NCI-H146 treated with DMSO at 0.1 percent for 48 hours (cell line): ENCODE results near the gene ACAD8.

ENCODE experiments used
- DNase-seq: peaks from one replicate; lab custom pipeline; 2025; ENCODE audit not compliant: unreplicated experiment; lab: John Stamatoyannopoulos, UW

The ACAD8 gene

GRCh38 chr11:134253188-134253993 lies at the start of gene ACAD8, which contains the start of gene THYN1:
TSS of gene ACAD8 (plus strand) at chr11:134253568. CDS start at chr11:134253601, 33 bp downstream.
TSS of gene THYN1 (minus strand) at chr11:134253352. CDS start at chr11:134252882, 470 bp downstream.
- DNase-seq, result peak; percentile 86

DNA sequence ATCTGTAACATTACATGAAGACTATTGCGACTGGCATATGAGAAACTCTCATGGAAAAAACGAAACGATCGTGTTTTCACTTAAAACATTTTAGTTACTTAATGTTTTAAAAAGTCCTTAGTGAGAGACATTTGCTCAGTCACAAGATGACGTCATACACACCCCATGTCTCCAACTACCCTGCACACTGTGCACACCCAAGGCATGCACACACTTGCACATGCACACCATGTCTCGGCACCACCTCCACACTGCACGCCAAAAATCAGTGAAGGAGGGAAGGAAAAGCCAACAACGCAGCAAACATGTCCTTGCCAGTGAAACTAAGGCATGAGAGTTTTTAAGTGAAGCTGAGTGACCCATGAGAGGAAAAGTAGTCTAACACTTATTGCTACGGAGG lies 47.6 kb upstream of the ACAD8 start:
- no peak for DNase-seq

GRCh38 chr11:134206185-134206584 lies 47.2 kb upstream of the ACAD8 start:
- no peak for DNase-seq

- DNase-seq, result no peak
These were observed 45.7 kb upstream of the ACAD8 start for GRCh38 chr11:134207538-134208239.

DNA sequence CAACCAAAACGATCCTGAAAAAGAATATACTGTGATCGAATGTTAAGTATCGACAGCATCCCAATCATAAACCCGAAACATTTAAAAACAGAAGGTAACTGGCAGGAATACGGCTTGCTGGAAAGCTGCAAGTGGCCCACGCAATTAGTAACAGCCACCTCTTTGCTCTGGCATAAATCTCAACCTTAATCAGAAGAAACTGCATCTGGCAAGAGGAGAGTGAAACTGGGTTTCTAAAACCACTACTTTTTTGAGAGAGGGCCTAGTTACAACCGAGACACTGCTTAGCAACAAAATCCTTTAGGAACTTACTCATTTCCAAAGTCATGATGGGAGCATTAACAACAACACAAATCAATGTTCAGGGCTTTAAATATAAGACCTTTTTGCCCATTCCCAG lies 37.5 kb upstream of the ACAD8 start:
- no peak for DNase-seq

DNA sequence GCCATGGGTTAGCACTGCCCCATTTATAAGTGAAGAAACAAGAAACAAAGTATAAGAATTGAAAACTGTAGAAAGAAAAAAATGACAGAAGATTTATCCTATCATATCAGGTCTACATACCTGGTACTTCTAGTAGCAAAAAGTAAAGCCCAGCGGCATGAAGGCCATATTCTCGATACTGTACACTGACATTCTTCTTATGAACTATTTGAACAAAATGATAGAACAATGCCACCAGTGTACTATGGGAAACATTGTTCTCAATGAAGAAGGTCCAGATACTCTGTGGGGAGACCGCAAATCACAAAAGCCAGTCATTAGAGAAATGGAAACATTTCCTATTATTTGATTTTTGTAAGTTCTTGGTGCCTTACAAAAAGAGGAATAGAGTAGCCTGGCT lies 36.6 kb upstream of the ACAD8 start:
- no peak for DNase-seq

DNA sequence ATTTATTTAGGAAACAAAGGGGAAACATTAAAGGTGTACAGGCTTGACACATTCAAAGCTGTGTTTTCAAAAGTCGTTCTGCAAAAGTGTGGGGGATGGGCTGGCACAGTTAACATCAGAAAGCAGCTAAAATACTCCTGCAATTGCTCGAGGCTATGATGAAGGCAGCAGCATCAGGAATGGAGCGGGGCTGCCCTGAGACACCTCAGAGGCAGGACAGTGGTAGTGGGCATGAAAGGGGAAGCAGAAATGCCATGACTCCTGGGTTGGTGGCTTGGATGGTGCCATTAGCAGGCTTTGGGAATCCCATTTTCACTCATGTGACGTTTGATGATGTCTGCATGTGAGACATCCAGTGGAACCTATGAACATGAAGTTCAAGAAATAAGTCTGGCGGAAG lies 30.2 kb upstream of the ACAD8 start:
- no peak for DNase-seq

- DNase-seq, result peak; percentile 92
These were observed 29.3 kb upstream of the ACAD8 start, which contains the start of the genes NCAPD3 and VPS26B for GRCh38 chr11:134223836-134224709. TSS of gene NCAPD3 (minus strand) at chr11:134223967. CDS start at chr11:134223926, 41 bp downstream. TSS of gene VPS26B (plus strand) at chr11:134224671. CDS start at chr11:134225123, 452 bp downstream.

DNA sequence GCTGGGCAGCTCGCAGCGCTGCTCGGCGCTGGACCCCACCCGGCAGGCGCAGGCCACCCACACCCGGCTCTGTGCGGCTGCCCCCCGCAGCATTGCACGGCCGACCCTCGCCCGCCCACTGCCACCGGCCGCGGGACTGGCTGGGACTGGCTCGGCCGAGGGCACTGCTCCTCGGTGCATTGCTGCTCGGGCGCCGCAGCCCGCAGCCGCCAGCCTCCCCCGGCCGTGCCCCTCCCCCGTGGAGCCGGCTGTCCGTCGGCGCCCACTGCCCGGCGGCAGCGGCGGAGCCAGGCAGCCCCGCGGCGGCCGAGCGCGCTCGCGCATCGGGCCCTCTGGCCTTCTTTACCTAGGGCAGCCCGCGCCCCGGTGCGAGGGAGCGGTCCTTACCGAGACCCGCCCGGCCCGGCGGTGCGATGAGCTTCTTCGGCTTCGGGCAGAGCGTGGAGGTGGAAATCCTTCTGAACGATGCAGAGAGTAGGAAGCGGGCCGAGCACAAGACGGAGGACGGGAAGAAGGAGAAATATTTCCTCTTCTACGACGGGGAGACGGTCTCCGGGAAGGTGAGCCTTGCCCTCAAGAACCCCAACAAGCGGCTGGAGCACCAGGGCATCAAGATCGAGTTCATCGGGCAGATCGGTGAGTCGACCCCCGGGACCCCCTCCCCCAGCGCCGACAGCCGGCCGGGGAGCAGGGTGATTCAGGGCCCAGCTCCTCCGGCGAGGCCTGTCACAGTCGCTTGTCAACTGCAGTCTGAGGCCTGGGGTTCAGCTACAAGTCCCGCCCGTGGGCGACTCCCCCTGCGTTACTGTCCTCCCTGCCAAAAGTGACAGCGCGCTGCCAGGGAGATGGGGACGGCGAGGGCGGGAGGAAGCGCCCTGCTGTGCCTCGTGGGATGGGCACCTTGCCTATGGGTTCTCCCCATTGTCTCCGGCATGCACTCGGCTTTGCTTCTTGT lies 28.4 kb upstream of the ACAD8 start:
- peak; percentile 64 for DNase-seq

GRCh38 chr11:134226806-134227325 lies 26.5 kb upstream of the ACAD8 start:
- DNase-seq, result no peak

GRCh38 chr11:134228625-134229024 lies 24.7 kb upstream of the ACAD8 start:
- no peak for DNase-seq

GRCh38 chr11:134229126-134229790 lies 24.1 kb upstream of the ACAD8 start:
- no peak for DNase-seq

GRCh38 chr11:134230339-134230738 lies 23.0 kb upstream of the ACAD8 start:
- DNase-seq, result no peak

DNA sequence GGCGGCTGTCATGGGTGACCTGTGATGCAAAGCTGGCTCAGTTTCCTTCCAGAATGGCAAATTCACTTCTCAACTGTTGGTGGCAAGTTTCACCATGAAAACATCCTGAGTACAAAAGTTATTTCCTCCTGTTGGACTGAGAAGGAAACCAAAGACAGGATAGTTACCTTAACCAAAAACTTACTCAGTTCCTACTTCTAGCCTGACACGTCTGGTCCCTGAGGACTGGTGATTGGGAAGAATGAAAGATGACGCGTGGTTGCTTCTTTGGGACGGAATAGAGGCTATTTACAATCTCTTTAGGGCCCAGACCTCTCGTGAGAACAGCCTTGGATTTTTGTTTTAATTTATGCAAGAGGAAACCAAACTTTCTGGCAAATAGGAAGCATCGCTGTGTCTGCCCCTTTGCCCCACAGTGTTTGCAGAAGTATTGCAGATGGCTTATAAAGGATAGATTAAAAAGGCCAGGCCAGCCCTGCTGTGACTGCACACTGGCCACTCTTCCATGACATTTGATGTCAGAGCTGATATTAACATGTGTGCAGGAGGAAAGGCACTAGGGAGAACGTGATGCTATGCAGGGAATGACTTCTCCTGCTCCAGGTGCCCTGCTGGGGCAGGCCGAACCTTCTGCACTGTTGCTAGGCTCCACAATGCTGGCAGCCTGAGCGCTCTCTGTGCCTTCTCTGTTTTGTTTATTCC lies 21.3 kb upstream of the ACAD8 start:
- DNase-seq, result no peak

GRCh38 chr11:134233729-134234179 lies 19.6 kb upstream of the ACAD8 start:
- no peak for DNase-seq

DNA sequence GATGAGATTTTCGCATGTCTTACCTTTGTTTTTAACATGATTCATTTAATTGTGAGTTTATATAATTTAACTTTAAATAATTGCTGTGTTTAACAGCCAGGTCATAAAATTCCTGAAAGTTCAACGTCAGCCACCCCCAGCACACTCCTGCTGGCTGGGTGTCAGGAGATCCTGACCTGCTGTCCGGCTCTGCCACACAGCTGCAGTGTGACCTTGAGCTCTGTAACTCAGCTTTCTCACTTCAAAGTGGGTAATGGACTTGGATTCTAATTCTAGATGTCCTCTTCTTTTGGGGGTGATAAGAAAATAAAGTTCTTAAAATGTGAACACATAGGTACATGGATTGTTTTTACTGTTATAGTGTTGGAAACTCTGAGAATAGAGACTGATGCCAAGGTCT lies 18.0 kb upstream of the ACAD8 start:
- DNase-seq, result no peak

DNA sequence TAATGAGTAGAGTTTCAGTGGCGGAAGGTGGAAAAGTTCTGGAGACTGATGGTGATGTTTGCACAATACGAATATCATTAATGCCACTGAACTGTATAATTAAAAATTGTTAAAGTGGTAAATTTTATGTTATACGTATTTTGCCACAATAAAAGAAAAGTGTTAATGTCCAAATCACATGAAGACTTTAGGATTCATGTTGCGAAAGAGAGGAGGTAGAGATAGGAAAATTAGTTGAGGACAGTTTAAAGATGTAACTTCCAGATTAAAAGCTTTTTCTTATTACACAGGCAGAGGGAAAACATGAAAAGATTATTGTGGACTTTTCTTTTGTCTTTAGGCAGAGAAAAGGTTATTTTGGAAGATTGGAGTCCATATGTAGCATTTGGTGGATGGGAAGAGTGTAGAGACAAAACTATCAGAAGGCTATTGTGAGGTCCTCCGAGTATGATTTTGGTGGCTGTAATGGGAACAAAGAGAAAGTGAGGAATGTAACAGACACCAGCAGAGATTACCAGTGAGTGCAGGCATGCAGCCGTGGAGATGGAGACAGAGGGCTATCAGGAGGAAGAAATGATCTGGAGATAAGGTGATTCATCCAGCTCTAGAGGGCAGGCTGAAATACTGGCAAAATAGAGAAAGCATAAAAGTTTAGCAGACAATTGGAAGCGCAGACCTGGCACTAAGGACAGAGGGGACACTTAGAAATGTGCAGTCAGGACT lies 16.4 kb upstream of the ACAD8 start:
- no peak for DNase-seq

GRCh38 chr11:134237557-134237922 lies 15.8 kb upstream of the ACAD8 start:
- DNase-seq, result no peak
